Left colon (tissue), 2 donors: ENCODE measurements around the gene ZYG11B. TPM values are rescaled to one million over a fixed set of nuclear protein-coding genes. Genes with fewer than 3 reads are reported as not detected.
"Not testable (repeated sequence)": the region's sequence is repeated elsewhere in the genome, so short reads cannot be mapped to it uniquely, and the experiment has no call there.

Source experiments
- ATAC-seq: fragments of 200-7000 bp; cut with Tn5 transposase; one replicate; pipeline ENCODE4 v1.9.1; 2020; ENCODE audit warnings: mild to moderate bottlenecking, moderate library complexity
- DNase-seq, 2 donors: peaks; one replicate each; pipeline ENCODE4 v3.0.0-alpha.2; 2020
- intact Hi-C, 2 donors: fragments of 100-400 bp; cut with DNase I in 1 of 2; cut with micrococcal nuclease in 1 of 2; formaldehyde crosslinking; loops; one replicate each; pipeline versions ENCODE4 v1.11.2 to v1.14.0; 2022; cut with DNase I, micrococcal nuclease
- total RNA-seq, 2 donors: library from RNA; stranded (reverse); fragmentation: NEBNext Ultra II Directional; extraction: Animal tissue kit (Norgen Biotek cat#: 25700); gene quantifications; one replicate each; pipeline ENCODE4 v1.2.1, GENCODE V29; 2021
- donor health status: DM: no; HTN: no; CAD: no.
- donor health status: DM: yes; HTN: yes; CAD: no.

Gene ZYG11B
- total RNA-seq, 2 donors from 2014 or later, result 29.0 to 30.3 TPM

DNA sequence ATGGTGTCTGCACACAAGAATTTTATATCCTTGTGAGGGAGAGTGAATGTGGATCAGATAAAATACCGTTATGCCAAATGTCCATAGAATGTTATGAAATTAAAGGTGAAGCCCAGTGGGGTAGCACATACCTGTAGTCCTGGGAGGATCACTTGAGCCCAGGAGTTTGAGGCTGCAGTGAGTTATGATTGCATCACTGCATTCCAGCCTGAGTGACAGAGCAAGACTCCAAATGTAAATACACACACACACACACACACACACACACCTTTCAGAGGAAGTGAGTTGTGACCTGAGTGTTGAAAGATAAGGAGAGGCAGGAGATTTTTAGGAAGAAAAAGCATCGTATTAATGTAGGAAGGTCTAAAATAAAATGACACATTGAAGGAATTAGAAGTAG lies 88.2 kb downstream of the ZYG11B start:
- ATAC-seq, result no peak
- DNase-seq, result no peak
- intact Hi-C loops, result no loop called here

DNA sequence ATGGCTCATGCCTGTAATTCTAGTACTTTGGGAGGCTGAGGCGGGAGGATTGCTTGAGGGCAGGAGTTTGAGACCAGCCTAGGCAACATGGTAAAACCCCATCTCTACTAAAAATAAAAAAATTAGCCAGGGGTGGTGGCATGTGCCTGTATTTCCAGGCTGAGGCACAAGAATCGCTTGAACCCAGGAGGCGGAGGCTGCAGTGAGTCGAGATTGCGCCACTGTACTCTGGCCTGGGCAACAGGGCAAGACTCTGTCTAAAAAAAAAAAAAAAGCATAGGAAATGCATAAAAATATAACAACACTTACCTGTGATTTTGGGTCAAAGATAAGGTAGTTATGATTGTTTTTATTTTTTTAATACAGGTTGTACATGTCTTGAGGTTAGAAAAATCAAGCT lies 94.6 kb downstream of the ZYG11B start:
- DNase-seq, ATAC-seq, intact Hi-C loops: not testable (repeated sequence)

GRCh38 chr1:52825868-52826267 lies 99.6 kb downstream of the ZYG11B start:
- intact Hi-C loops, result no loop called here
- DNase-seq (no peak), ATAC-seq (peak; percentile 37)

- intact Hi-C loops, result no loop called here
- ATAC-seq (no peak), DNase-seq (no peak)
These were observed 108.5 kb downstream of the ZYG11B start for GRCh38 chr1:52834798-52835197.

DNA sequence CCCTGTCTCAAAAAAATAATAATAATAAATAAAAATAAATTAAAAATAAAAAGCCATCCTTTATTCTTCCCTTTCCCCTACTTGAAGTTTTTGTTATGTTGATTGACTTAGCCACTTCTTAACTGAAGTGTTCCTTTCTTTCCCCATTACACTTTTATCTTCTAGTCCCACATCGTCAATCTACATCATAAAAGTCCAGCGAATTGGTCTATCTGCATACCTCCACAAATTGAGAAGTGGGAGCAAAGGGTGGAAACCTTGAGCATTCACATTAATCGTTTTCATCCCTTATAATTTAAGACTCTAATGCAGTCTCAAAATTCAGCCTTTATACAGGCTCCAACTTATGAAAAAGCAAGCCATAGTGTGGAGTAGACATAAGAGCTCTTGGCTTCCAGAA lies 109.8 kb downstream of the ZYG11B start:
- intact Hi-C loops, result no loop called here
- DNase-seq (no peak), ATAC-seq (no peak)

DNA sequence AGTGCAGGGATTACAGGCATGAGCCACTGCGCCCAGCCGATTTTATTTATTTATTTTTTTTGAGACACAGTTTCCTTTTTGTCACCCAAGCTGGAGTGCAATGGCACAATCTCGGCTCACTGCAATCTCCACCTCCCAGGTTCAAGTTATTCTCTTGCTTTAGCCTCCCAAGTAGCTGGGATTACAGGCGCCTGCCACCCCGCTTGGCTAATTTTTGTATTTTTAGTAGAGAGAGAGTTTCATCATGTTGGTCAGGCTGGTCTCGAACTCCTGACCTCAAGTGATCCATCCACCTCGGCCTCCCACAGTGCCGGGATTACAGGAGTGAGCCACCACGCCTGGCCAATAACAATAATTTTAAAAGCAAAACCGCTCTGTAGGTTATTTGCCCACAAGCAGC lies 112.9 kb downstream of the ZYG11B start:
- DNase-seq, ATAC-seq, intact Hi-C loops: not testable (repeated sequence)

DNA sequence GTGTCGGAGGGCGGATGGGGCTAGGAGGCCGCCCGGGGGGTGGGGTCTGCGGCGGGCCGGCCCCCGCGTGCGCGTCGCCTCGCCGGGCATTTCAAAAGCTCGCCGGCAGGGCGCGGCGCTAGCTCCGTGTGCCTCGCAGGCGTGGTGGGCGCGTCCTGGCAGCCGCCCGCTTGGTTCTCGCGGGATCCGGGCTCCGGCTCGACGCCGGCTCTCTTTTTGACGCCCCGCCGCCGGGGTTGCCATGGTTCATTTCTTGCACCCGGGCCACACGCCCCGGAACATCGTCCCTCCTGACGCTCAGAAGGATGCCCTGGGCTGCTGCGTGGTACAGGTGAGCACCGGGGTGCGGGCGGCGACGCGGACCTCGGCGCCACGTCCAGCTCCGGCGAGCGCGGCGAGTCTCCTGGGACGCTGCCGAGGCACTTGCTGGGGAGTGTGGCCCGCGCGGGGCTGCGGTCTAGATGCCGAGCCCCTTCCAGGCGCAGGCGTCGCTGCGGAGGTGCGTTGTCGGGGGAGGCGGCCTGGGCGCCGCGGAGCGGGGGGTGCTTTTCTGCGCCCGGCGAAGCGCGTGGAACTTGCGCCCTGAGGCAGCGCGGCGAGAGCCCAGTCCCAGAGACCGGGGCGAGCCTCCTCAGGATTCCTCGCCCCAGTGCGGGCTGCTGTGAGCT lies 116.5 kb downstream of the ZYG11B start, which contains the start of gene ZYG11A:
ZYG11A (plus strand) TSS at position 118 of the 668 bp plus-strand sequence; CDS start at position 242, 124 bp downstream.
- peak; percentile 34 to 47 for DNase-seq
- peak; percentile 84 for ATAC-seq
- intact Hi-C loops, result no loop called here

DNA sequence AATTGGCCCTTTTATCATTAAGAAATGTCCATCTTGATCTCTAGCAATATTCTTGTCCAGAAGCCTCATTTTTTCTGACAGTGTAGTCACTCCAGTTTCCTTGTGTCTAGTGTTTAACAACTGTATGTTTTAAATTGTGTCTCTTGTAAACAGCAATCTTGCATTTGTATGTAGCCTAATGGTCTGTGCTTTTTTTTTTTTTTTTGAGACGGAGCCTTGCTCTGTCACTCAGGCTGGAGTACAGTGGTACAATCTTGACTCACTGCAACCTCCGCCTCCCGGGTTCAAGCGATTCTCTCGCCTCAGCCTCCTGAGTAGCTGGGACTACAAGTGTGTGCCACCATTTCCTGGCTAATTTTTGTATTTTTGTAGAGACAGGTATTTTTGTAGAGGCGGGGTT lies 118.9 kb downstream of the ZYG11B start:
- DNase-seq, intact Hi-C loops, ATAC-seq: not testable (repeated sequence)

DNA sequence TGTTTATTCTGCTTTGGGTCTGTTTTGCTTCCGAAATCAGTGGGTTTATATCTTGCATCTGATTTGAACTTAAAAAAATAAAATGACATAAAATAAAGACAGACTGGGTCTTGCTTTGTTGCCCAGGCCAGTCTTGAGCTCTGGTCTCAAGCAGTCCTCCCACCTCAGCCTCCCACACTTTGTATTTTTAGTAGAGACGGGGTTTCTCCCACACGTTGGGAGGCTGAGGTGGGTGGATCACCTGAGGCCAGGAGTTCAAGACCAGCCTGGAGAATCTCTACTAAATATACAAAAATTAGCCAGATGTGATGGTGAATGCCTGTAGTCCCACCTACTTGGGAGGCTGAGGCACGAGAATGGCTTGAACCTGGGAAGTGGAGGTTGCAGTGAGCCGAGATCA lies 122.2 kb downstream of the ZYG11B start:
- intact Hi-C loops, result no loop called here
- no peak for ATAC-seq
- no peak for DNase-seq

DNA sequence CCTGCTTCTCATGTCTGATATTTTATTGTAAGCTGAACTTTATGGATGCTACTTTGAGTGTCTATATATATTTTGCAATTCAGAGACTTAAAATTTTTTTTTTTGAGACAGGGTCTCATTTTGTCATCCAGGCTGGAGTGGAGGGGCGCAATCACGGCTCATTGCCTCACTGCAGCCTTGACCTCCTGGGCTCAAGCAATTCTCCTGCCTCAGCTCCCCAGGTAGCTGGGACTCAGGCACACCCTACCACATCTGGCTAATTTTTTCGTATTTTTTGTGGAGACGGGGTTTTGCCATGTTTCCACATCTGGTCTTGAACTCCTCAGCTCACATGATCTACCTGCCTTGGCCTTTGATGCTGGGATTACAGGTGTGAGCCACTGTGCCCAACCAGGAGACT lies 124.7 kb downstream of the ZYG11B start:
- no peak for ATAC-seq
- intact Hi-C loops, result no loop called here

GRCh38 chr1:52852854-52853253 lies 126.6 kb downstream of the ZYG11B start:
- DNase-seq (no peak), ATAC-seq (no peak)
- intact Hi-C loops, result no loop called here

More for the DNA sequence above, 124.7 kb downstream of the ZYG11B start:
- no peak for DNase-seq

DNA sequence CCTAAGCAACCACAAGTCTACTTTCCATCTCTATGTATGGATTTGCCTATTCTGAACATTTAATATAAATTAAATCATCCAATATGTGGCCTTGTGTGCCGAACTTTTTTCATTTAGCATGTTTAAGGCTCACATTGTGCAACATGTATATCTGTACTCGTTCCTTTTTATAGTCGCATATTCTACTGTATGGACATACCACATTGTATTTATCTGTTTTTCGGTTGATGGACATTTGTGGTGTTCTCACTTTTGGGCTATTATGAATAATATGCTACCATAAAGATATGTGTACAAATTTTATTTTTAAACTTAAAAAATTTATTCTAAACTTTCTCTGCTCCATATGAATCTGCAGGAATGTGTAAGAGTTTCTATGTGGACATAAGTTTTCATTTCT lies 129.3 kb downstream of the ZYG11B start:
- intact Hi-C loops, result no loop called here
- DNase-seq, result no peak
- no peak for ATAC-seq

DNA sequence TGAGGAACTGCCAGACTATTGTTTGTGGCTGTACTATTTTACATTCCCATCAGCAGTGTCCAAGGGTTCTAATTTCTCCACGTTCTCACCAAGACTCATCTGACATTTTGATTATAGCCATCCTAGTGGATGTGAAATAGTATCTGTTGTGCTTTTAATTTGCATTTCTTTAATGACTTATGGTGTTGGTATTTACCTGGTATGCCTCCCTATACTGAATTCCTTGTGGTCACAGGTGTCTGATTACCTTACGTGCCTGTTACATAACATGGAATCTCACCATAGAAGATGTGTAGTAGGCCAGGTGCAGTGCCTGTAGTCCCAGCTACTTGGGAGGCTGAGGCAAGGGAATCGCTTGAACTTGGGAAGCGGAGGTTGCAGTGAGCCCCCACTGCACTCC lies 129.8 kb downstream of the ZYG11B start:
- intact Hi-C loops, result no loop called here
- DNase-seq (no peak), ATAC-seq (no peak)

DNA sequence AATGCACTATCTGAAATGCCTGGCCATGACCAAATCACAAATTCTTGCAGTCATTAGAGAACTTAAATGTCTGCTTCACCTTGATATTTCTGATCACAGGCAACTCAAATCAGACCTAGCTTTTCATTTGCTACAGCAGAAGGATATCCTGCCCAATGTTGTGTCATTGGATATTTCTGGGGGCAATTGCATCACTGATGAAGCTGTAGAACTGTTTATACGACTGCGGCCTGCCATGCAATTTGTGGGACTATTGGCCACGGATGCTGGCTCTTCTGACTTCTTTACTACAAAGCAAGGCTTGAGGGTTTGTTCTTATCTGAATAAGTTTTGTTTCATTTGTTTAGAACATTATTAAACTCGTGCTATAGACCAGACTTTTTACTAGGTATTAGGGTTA lies 131.2 kb downstream of the ZYG11B start:
- ATAC-seq (no peak), DNase-seq (no peak)
- intact Hi-C loops, result no loop called here

- intact Hi-C loops, result no loop called here
- DNase-seq, result no peak
- no peak for ATAC-seq
These were observed 136.6 kb downstream of the ZYG11B start for GRCh38 chr1:52862666-52863458.

- ATAC-seq (peak; percentile 96), DNase-seq (no peak)
- intact Hi-C loops, result no loop called here
These were observed 141.0 kb downstream of the ZYG11B start for GRCh38 chr1:52867087-52867863.

- ATAC-seq, intact Hi-C loops, DNase-seq: not testable (repeated sequence)
These were observed 143.5 kb downstream of the ZYG11B start for GRCh38 chr1:52869727-52870126.

- ATAC-seq (no peak), DNase-seq (no peak)
- intact Hi-C loops, result no loop called here
These were observed 150.6 kb downstream of the ZYG11B start for GRCh38 chr1:52876843-52877242.
